ENCODE results near the gene PITRM1. TPM values are rescaled to one million over a fixed set of nuclear protein-coding genes. Genes with fewer than 3 reads are reported as not detected.

PITRM1 gene
- total and polyA plus RNA-seq, 8 donors = 68.1 to 85.6 (median 71.8) TPM

- no peak for ATAC-seq
Observed at GRCh38 chr10:3166496-3167290, 5.9 kb downstream of the PITRM1 start.

DNA sequence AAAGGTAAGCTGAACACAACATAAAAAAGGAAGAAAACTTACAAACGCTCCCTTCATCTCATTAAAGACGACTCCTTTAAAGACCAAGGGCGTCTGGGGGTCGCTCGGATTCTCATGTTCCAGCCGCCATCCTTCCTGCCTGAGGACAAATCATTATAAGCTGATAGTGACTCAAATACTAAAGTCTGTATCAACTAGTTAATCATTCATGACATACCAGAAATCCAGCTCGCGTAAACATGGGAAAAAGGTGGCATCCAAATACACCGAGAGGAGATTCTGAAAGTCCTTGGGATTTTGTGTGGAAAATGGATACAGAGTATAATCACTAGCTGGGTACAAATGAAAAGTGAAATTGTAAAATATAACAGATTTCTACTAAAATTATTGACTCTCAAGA, 7.4 kb downstream of the PITRM1 start:
- H3K36me3 ChIP-seq = peaks cover 4 to 99% of the 10 kb centered on the region in 2 donors
- DNase-seq = no peak
- H3K27ac ChIP-seq = no peak overlapping the region
- H3K4me3 ChIP-seq = no peak overlapping the region
- no peaks in the 10 kb centered on the region for H3K9me3 ChIP-seq
- no peaks in the 10 kb centered on the region for H3K27me3 ChIP-seq
- no peak for ATAC-seq
- intact Hi-C loops (cut with DNase I) = no loop called here
- H3K4me1 ChIP-seq = no peaks in the 10 kb centered on the region
- no peak for TF ChIP-seq CTCF (IDR thresholded peaks at IDR 0.05)

More at GRCh38 chr10:3166496-3167290, 5.9 kb downstream of the PITRM1 start:
- peaks cover 4 to 6% of the 10 kb centered on the region in 2 donors for H3K4me1 ChIP-seq
- no peak overlapping the region for H3K4me3 ChIP-seq
- DNase-seq = no peak
- no peak for TF ChIP-seq CTCF (IDR thresholded peaks at IDR 0.05)
- intact Hi-C loops (cut with DNase I) = no loop called here
- no peaks in the 10 kb centered on the region for H3K9me3 ChIP-seq
- H3K36me3 ChIP-seq = peaks cover 4 to 84% of the 10 kb centered on the region in 2 donors
- H3K27me3 ChIP-seq = no peaks in the 10 kb centered on the region
- no peak overlapping the region for H3K27ac ChIP-seq

- no peaks in the 10 kb centered on the region for H3K27me3 ChIP-seq
- H3K27ac ChIP-seq = no peak overlapping the region
- H3K4me3 ChIP-seq = no peak overlapping the region
- DNase-seq (no peak), ATAC-seq (no peak)
- no peak for TF ChIP-seq CTCF (IDR thresholded peaks at IDR 0.05)
- intact Hi-C loops (cut with DNase I) = no loop called here
- peaks cover 4 to 99% of the 10 kb centered on the region in 2 donors for H3K36me3 ChIP-seq
- no peaks in the 10 kb centered on the region for H3K9me3 ChIP-seq
- H3K4me1 ChIP-seq = no peaks in the 10 kb centered on the region
Observed at GRCh38 chr10:3163879-3164278, 8.7 kb downstream of the PITRM1 start.

DNA sequence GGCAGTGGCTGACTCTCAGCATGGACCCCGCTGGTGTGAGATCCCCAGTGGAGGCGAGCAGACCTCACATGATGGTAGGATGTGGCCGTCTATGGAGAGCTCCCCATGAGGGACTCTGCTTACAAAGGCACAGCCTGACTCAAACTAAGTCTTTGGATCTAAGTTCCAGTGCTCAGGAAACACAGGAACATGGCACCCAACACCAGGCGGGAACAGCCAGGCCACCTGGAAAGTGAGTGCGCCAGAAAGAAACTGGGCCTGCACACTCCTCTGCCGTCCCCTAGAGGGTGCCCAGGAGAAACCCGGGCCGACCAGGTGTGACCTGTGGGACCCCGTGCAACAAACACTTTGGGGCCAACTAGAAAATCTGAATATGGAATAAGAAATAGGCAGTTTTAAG, 10.0 kb downstream of the PITRM1 start:
- Histone ChIP-seq H3K27me3 (no peaks in the 10 kb centered on the region), H3K36me3 (peaks cover 4 to 100% of the 10 kb centered on the region in 2 donors), H3K9me3 (no peaks in the 10 kb centered on the region), H3K4me1 (no peaks in the 10 kb centered on the region), H3K27ac (no peak overlapping the region), H3K4me3 (no peak overlapping the region)
- ATAC-seq (no peak), DNase-seq (no peak)
- no peak for TF ChIP-seq CTCF (IDR thresholded peaks at IDR 0.05)
- intact Hi-C loops (cut with DNase I) = no loop called here

DNA sequence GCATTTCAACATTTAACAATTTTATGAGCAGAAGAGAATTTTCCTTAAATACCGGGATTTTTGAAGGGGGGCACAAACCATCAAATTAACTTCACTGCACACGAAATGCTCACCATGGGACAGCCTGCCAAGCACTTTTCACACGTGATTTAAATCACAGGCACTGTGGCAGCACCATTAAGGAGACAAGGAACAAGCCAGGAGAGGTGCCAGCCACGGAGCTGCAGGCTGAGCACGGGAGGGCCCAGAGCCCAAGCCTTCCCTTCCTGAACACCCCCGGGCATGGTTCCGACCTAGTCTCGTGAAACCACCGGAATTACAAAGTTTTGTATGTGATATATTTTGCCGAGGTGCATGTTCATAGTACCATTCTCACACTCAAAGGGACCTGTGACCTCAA, 13.4 kb downstream of the PITRM1 start:
- ATAC-seq (no peak), DNase-seq (no peak)
- no peak for TF ChIP-seq CTCF (IDR thresholded peaks at IDR 0.05)
- intact Hi-C loops (cut with DNase I) = no loop called here
- Histone ChIP-seq H3K4me3 (no peak overlapping the region), H3K4me1 (no peaks in the 10 kb centered on the region), H3K9me3 (no peaks in the 10 kb centered on the region), H3K36me3 (peaks cover 5 to 98% of the 10 kb centered on the region in 2 donors), H3K27me3 (no peaks in the 10 kb centered on the region), H3K27ac (no peak overlapping the region)

Measured in left lung (tissue), 10 donors.